WTC11 (cell line): ENCODE measurements around the gene PPP2R2C.

Source experiments
- ELF4 ChIP-seq: sonication (generic); formaldehyde crosslinking; IDR thresholded peaks from 2 replicates; pipeline ENCODE4 v1.8.1; 2022; ENCODE audit warnings: low read depth, mild to moderate bottlenecking, moderate library complexity, missing genetic modification reagents
- ESRRA ChIP-seq: sonication (generic); formaldehyde crosslinking; IDR thresholded peaks from 2 replicates; pipeline ENCODE4 v1.8.1; 2022; ENCODE audit warnings: mild to moderate bottlenecking, missing genetic modification reagents, borderline replicate concordance
- JUN ChIP-seq: sonication (generic); formaldehyde crosslinking; IDR thresholded peaks from 2 replicates; pipeline ENCODE4 v1.8.0; 2023; ENCODE audit warnings: mild to moderate bottlenecking, missing genetic modification reagents
- NR3C1 ChIP-seq: sonication (generic); formaldehyde crosslinking; conservative IDR thresholded peaks from 2 replicates; pipeline ENCODE4 v1.8.1; 2023; ENCODE audit warnings: low read depth, mild to moderate bottlenecking, missing genetic modification reagents
- TEAD4 ChIP-seq: sonication (generic); formaldehyde crosslinking; IDR thresholded peaks from 2 replicates; pipeline ENCODE4 v1.8.0; 2022; ENCODE audit warnings: mild to moderate bottlenecking, missing genetic modification reagents
- ZBTB21 ChIP-seq: sonication (generic); formaldehyde crosslinking; IDR thresholded peaks from 2 replicates; pipeline ENCODE4 v1.8.1; 2023; ENCODE audit warnings: mild to moderate bottlenecking, missing genetic modification reagents, borderline replicate concordance
- ZNF423 ChIP-seq: fragments of 250-450 bp; sonication (Bioruptor Pico); IDR thresholded peaks from 2 replicates; pipeline ENCODE4 v2.1.2; 2022; ENCODE audit warnings: mild to moderate bottlenecking, moderate library complexity
- TF ChIP-seq, protein P1 (sequence below): fragments of 200-600 bp; IDR thresholded peaks from 2 replicates; pipeline ENCODE4 v1.8.0; 2022; ENCODE audit warnings: antibody characterized with exemption
- TF ChIP-seq, protein P2 (sequence below): sonication (generic); formaldehyde crosslinking; conservative IDR thresholded peaks from 2 replicates; pipeline ENCODE4 v1.8.1; 2022; ENCODE audit warnings: mild to moderate bottlenecking, missing genetic modification reagents
- TF ChIP-seq, protein P3 (sequence below): sonication (generic); formaldehyde crosslinking; IDR thresholded peaks from 2 replicates; pipeline ENCODE4 v1.8.1; 2022; ENCODE audit warnings: low read depth, missing genetic modification reagents, borderline replicate concordance
- TF ChIP-seq, protein P4 (sequence below): sonication (generic); formaldehyde crosslinking; IDR thresholded peaks from 2 replicates; pipeline ENCODE4 v1.8.0; 2023; ENCODE audit warnings: missing genetic modification reagents
- TF ChIP-seq, protein P5 (sequence below): sonication (generic); formaldehyde crosslinking; conservative IDR thresholded peaks from 2 replicates; pipeline ENCODE4 v1.8.1; 2023; ENCODE audit warnings: mild to moderate bottlenecking, low read depth, missing genetic modification reagents, moderate library complexity

DNA sequence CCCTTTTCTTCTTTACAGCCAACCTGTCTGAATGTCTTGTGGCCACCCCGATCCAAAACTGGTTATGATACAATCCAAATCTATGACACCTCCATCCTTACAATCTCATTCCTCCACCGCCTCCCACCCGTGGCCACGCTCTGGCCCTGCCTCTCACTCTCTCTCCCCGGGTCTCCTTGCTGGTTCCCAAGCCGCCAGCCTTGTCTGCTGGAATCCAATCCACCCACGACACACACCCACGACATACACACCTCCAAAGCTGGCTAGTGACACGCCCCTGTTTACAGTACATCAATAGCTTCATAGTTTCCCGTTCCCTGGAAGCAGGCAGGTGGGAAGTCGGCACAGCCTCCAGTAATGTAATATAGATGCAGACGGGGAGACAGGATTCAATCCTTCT, 103.8 kb downstream of the PPP2R2C start:
- TF ChIP-seq, protein P1, sequence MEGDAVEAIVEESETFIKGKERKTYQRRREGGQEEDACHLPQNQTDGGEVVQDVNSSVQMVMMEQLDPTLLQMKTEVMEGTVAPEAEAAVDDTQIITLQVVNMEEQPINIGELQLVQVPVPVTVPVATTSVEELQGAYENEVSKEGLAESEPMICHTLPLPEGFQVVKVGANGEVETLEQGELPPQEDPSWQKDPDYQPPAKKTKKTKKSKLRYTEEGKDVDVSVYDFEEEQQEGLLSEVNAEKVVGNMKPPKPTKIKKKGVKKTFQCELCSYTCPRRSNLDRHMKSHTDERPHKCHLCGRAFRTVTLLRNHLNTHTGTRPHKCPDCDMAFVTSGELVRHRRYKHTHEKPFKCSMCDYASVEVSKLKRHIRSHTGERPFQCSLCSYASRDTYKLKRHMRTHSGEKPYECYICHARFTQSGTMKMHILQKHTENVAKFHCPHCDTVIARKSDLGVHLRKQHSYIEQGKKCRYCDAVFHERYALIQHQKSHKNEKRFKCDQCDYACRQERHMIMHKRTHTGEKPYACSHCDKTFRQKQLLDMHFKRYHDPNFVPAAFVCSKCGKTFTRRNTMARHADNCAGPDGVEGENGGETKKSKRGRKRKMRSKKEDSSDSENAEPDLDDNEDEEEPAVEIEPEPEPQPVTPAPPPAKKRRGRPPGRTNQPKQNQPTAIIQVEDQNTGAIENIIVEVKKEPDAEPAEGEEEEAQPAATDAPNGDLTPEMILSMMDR, result no peak
- TF ChIP-seq, protein P2, sequence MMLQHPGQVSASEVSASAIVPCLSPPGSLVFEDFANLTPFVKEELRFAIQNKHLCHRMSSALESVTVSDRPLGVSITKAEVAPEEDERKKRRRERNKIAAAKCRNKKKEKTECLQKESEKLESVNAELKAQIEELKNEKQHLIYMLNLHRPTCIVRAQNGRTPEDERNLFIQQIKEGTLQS, result no peak
- TF ChIP-seq ZNF423 (CRISPR knock-in tag) (no peak), TEAD4 (CRISPR knock-in tag) (no peak), ELF4 (CRISPR knock-in tag) (no peak), JUN (CRISPR knock-in tag) (no peak), NR3C1 (no peak), ZBTB21 (no peak), ESRRA (CRISPR knock-in tag) (no peak)
- TF ChIP-seq, protein P3, sequence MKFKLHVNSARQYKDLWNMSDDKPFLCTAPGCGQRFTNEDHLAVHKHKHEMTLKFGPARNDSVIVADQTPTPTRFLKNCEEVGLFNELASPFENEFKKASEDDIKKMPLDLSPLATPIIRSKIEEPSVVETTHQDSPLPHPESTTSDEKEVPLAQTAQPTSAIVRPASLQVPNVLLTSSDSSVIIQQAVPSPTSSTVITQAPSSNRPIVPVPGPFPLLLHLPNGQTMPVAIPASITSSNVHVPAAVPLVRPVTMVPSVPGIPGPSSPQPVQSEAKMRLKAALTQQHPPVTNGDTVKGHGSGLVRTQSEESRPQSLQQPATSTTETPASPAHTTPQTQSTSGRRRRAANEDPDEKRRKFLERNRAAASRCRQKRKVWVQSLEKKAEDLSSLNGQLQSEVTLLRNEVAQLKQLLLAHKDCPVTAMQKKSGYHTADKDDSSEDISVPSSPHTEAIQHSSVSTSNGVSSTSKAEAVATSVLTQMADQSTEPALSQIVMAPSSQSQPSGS, result no peak
- TF ChIP-seq, protein P4, sequence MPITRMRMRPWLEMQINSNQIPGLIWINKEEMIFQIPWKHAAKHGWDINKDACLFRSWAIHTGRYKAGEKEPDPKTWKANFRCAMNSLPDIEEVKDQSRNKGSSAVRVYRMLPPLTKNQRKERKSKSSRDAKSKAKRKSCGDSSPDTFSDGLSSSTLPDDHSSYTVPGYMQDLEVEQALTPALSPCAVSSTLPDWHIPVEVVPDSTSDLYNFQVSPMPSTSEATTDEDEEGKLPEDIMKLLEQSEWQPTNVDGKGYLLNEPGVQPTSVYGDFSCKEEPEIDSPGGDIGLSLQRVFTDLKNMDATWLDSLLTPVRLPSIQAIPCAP (CRISPR knock-in tag), result no peak
- TF ChIP-seq, protein P5, sequence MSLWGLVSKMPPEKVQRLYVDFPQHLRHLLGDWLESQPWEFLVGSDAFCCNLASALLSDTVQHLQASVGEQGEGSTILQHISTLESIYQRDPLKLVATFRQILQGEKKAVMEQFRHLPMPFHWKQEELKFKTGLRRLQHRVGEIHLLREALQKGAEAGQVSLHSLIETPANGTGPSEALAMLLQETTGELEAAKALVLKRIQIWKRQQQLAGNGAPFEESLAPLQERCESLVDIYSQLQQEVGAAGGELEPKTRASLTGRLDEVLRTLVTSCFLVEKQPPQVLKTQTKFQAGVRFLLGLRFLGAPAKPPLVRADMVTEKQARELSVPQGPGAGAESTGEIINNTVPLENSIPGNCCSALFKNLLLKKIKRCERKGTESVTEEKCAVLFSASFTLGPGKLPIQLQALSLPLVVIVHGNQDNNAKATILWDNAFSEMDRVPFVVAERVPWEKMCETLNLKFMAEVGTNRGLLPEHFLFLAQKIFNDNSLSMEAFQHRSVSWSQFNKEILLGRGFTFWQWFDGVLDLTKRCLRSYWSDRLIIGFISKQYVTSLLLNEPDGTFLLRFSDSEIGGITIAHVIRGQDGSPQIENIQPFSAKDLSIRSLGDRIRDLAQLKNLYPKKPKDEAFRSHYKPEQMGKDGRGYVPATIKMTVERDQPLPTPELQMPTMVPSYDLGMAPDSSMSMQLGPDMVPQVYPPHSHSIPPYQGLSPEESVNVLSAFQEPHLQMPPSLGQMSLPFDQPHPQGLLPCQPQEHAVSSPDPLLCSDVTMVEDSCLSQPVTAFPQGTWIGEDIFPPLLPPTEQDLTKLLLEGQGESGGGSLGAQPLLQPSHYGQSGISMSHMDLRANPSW (CRISPR knock-in tag), result no peak
